Activated CD8-positive, alpha-beta memory T cell treated with anti-CD3 and anti-CD28 coated beads for 4 hours (primary cell): ENCODE data around the gene PRKX.
A peak's percentile ranks its signal among the peaks of the same experiment; 100 is the strongest.
"Not testable (repeated sequence)": the region's sequence is repeated elsewhere in the genome, so short reads cannot be mapped to it uniquely, and the experiment has no call there.

Source experiments
- DNase-seq, 2 donors: peaks; one replicate each; pipeline ENCODE4 v3.0.0-alpha.2; 2020; ENCODE audit warnings: low read depth in 2 of 2

PRKX gene

GRCh38 chrX:3713225-3713936 is at the start of gene PRKX:
TSS of gene PRKX (minus strand) at chrX:3713649. CDS start at chrX:3713253, 396 bp downstream.
- peak; percentile 48 to 61 for DNase-seq

- DNase-seq: no peak
These were observed 49.7 kb upstream of the PRKX start for GRCh38 chrX:3763111-3763510.

- no peak for DNase-seq
These were observed 44.1 kb upstream of the PRKX start for GRCh38 chrX:3757510-3758025.

- no peak for DNase-seq
These were observed 34.7 kb upstream of the PRKX start for GRCh38 chrX:3748052-3748559.

GRCh38 chrX:3743801-3744439 is 30.5 kb upstream of the PRKX start:
- DNase-seq: peak in 1 of 2 donors; percentile 13

GRCh38 chrX:3740946-3741345 is 27.5 kb upstream of the PRKX start:
- not testable (repeated sequence) for DNase-seq

- no peak for DNase-seq
These were observed 25.1 kb upstream of the PRKX start for GRCh38 chrX:3738509-3738908.

- DNase-seq: not testable (repeated sequence)
These were observed 23.1 kb upstream of the PRKX start for GRCh38 chrX:3736536-3736935.

GRCh38 chrX:3735891-3736290 is 22.4 kb upstream of the PRKX start:
- DNase-seq: not testable (repeated sequence)

- DNase-seq: not testable (repeated sequence)
These were observed 21.0 kb upstream of the PRKX start for GRCh38 chrX:3734456-3734855.

GRCh38 chrX:3733043-3733430 is 19.6 kb upstream of the PRKX start:
- no peak for DNase-seq

GRCh38 chrX:3732326-3733042 is 19.0 kb upstream of the PRKX start:
- not testable (repeated sequence) for DNase-seq

GRCh38 chrX:3728454-3728853 is 15.0 kb upstream of the PRKX start:
- DNase-seq: no peak

GRCh38 chrX:3723460-3723859 is 10.0 kb upstream of the PRKX start:
- DNase-seq: not testable (repeated sequence)

GRCh38 chrX:3717742-3718420 is 4.4 kb upstream of the PRKX start:
- DNase-seq: no peak

GRCh38 chrX:3715921-3716320 is 2.5 kb upstream of the PRKX start:
- no peak for DNase-seq

GRCh38 chrX:3714706-3715479 is 1.4 kb upstream of the PRKX start:
- DNase-seq: not testable (repeated sequence)

- no peak for DNase-seq
These were observed 537 bp upstream of the PRKX start for GRCh38 chrX:3713937-3714434.

- DNase-seq: no peak
These were observed 602 bp downstream of the PRKX start for GRCh38 chrX:3712870-3713224.

GRCh38 chrX:3712051-3712869 is 1.2 kb downstream of the PRKX start:
- no peak for DNase-seq
